NCI-H526 (cell line): ENCODE results near the gene STXBP2.

Experiments used
- DNase-seq, 2 experiments: peaks; one replicate each; lab custom pipeline; 2025; lab: John Stamatoyannopoulos, UW

The STXBP2 gene

GRCh38 chr19:7636691-7637373 lies at the start of gene STXBP2:
TSS of gene STXBP2 (plus strand) at chr19:7637110. CDS start at chr19:7637150, 40 bp downstream.
- DNase-seq = peak; percentile 22 to 80

- no peak for DNase-seq
These were observed 47.1 kb upstream of the STXBP2 start for GRCh38 chr19:7589822-7590221.

GRCh38 chr19:7590256-7590655 lies 46.7 kb upstream of the STXBP2 start:
- no peak for DNase-seq

DNA sequence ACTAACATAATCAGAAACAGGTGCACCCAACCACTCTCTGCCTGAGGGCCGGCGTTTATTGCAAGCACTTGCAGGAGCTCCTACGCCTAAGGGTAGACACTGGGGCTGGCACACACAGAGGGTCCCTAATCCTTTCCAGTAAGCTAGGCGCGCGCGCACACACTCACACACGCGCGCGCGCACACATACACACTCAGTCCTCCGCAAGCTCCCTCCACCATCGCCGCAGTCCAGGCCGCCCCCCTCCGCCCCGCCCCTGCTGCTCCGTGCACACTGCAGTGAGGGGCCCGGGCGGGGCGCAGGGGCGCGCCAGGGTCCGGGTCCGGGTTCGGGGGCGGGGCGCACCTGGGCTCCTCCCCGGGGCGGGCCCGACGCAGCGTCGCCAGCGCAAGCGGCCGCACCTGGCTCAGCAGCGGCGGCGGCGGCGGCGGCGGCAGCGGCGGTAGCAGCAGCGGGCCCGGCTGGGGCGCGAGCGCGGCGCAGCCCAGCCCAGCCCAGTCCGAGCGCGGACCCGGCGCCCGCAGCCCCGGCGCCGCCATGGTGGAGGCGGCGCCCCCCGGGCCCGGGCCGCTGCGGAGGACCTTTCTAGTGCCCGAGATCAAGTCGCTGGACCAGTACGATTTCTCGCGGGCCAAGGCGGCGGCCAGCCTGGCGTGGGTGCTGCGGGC lies 41.3 kb upstream of the STXBP2 start, which contains the start of gene CAMSAP3:
CAMSAP3 (plus strand) TSS at position 398 of the 668 bp plus-strand sequence; CDS start at position 538, 140 bp downstream.
- DNase-seq = peak; percentile 62 to 84

DNA sequence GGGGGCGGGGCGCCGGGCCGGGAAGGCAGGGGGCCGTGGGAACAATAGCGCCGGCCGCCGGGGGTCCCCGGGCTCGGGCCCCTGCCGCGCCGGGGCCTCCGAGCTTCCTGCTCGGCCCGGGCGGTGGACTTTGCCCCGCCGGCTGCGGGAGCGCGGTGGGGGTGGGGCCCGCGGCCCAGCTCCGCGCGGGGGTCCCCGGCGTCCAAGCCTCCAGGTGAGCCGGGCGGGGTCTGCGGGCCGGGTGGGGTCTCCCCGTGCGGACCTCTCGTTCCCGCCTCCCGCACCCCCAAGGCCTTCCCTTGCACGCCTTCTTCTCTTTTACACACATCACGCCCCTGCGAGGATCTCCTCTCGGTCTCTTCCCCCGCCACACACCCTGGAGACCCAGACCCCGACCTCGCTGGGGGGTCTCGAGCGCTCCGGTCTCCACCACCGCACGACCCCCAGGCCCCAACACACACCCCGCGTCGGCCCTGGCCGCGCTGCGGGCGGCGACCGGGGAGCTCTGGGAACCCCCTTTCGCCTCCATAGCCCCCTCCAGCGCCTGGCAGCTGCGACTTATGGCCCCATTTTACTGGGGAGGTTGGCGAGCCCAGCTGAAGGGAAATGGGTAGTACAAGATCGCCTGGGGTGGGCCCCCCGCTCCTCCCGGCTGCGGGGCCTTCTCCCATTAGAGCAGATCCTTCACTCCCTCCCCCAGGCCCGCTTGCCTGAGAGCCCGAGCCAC lies 40.5 kb upstream of the STXBP2 start:
- DNase-seq = peak in 1 of 2 experiments; percentile 17

DNA sequence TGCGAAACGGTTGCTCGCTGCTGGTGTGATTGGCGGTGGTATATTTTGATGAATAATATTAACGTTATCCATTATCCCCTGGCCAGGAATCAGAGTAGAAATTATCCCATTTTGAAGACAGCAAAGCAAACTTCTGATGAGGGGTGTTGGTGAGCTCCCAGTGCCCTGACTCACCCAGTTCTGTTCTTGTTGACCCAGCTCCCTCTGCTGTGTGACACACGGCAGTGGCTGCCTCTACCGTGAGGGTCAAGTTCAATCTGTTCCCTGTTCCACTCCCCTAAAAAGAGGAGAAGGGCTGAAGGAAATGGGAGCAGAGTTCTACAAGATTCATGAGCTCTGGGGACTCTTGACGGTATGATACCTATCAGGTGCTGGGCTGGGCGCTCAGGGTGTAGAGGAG lies 39.2 kb upstream of the STXBP2 start:
- no peak for DNase-seq

DNA sequence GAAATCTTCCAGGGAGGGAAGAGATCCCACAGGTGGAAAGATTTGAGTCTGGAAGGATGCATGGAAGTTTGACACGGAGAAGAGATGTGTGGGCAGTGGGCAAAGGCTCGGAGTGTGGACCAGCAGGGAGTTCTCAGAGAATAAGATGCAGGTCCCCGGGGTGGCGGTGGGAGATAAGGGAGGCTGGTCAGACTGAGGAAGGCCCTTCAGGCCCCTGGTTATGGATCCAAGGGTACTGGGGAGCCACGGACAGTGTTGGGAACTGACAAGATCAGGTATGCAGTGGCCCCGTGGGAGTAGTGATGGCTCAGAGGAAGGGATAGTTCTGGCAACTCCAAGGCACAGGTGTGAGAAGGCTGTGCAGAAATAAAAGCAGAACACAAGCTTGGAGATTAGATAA lies 38.7 kb upstream of the STXBP2 start:
- DNase-seq = no peak

GRCh38 chr19:7600721-7601120 lies 36.2 kb upstream of the STXBP2 start:
- no peak for DNase-seq

GRCh38 chr19:7602240-7602934 lies 34.5 kb upstream of the STXBP2 start:
- no peak for DNase-seq

- DNase-seq = no peak
These were observed 33.9 kb upstream of the STXBP2 start for GRCh38 chr19:7602935-7603497.

- DNase-seq = no peak
These were observed 33.0 kb upstream of the STXBP2 start for GRCh38 chr19:7603919-7604318.

DNA sequence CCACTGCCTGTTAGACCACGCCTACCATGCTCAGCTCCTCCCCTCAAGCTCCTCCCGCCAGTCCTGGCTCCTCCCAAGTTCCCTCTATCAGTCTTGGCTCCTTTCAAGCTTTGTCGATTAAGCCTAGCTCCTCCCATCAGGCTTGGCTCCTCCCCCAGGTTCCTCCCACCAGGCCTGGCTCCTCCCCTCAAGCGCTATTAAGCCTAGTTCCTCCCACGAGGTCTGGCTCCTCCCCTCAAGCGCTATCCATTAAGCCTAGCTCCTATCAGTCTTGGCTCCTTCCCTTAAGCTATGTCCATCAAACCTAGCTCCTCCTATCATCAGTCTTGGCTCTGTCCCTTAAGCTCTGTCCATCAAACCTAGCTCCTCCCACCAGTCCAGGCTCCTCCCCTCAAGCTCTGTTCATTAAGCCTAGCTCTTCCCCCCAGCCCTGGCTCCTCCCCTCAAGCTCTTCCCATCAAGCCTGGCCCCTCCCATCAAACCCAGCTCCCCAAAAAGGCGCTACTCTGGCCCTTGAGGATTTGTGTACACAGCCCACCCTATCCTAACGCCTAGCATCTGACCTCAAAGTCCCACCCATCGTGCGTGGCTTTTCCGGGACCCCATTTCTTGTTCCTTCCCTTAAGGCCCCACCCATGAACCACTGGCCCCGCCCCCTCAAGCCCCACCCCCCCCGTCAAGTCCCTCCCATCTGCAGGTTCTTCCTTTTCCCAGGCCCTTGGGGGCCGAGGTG lies 31.3 kb upstream of the STXBP2 start:
- DNase-seq = peak; percentile 34 to 61

GRCh38 chr19:7606289-7606688 lies 30.6 kb upstream of the STXBP2 start:
- DNase-seq = no peak

DNA sequence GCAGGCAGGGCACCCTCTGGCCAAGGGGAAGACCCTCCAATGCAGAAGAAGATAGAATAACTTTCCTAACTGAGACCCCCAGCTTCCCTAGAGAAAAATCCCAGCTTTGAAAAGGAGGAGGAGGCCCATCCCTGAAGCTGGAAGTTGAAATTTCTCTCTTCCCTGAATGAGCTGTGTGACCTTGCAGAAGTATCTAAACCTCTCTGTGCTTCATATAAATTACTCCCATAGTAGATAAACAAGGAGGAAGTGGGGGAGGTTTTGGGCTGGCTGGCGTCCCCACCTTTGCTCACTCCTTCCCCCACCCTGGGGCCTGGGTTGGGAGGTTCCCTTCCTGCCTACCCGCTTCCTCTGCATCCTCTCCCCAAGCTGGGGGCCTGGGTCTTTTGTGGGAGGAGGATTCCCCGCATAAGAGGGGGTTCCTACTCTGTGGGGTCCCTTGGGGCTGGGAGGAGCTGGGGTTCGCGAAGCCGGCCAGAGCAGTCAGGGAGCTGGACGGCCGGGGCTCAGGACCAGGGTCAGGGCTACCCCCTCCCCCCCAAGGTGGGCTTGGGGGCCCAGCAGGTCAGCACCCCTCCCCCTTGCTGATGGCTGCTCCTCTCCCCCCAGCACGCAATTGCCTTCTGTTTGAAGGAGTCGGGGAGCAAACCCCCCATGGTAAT lies 29.6 kb upstream of the STXBP2 start:
- no peak for DNase-seq

- DNase-seq = no peak
These were observed 28.9 kb upstream of the STXBP2 start for GRCh38 chr19:7607874-7608560.

DNA sequence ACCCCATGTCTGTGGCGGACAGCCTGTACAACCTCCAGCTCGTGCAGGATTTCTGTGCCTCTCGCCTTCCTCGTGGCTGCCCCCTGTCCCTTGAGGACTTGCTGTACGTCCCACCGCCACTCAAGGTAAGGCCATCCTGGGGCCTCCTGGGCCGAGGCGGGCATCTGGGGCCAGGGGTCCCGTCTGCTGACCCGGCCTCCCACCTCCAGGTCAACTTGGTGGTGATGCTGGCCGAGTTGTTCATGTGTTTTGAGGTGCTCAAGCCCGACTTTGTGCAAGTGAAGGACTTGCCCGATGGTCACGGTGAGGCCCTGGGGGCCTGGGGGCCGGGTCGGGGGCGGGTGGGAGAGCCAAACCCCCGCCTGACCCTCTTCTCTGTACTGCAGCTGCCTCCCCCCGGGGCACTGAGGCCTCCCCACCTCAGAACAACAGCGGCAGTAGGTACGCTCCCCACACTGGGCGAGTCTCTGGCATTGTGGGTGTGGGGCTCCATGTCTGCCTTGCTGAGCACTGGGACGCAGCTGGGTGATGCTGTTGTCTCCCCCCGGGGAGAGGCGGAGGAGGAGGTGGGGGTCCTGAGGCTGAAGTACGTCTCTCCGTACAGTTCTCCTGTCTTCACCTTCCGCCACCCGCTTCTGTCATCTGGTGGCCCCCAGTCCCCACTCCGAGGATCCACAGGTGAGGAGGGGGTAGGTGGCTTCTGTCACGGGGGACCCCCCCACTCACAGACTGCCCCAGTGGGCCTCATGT lies 26.2 kb upstream of the STXBP2 start:
- no peak for DNase-seq

GRCh38 chr19:7611541-7612279 lies 25.2 kb upstream of the STXBP2 start:
- DNase-seq = no peak
